GM12891 (cell line): ENCODE measurements around the gene HOXA13.

Experiments used
- DNase-seq: peaks from one replicate; pipeline ENCODE4 v3.0.0; 2011; ENCODE audit warnings: low spot score; ENCODE audit not compliant: insufficient read length
- FAIRE-seq: peaks from 2 replicates; lab custom pipeline; 2011; peaks lifted over from hg19 to GRCh38; lab: Jason Lieb, UNC
- PAX5 ChIP-seq: IDR thresholded peaks from 2 replicates; pipeline ENCODE4 v1.6.1; 2011; ENCODE audit warnings: low read length, moderate library complexity, mild to moderate bottlenecking; ENCODE audit not compliant: insufficient read depth, severe bottlenecking
- POLR2A ChIP-seq: IDR thresholded peaks from 2 replicates; pipeline ENCODE4 v1.6.1; 2011; ENCODE audit warnings: low read depth, low read length, control low read depth
- POLR2AphosphoS5 ChIP-seq: IDR thresholded peaks from 2 replicates; pipeline ENCODE4 v1.6.1; 2011; ENCODE audit warnings: low read depth, low read length, control low read depth
- POU2F2 ChIP-seq: IDR thresholded peaks from 2 replicates; pipeline ENCODE4 v1.6.1; 2011; ENCODE audit warnings: low read depth, mild to moderate bottlenecking, control low read depth, low read length, moderate library complexity
- SPI1 ChIP-seq: IDR thresholded peaks from 2 replicates; pipeline ENCODE4 v1.6.1; 2011; ENCODE audit warnings: low read depth, low read length, control low read depth
- TAF1 ChIP-seq: IDR thresholded peaks from 2 replicates; pipeline ENCODE4 v1.6.1; 2011; ENCODE audit warnings: low read depth, low read length, control low read depth

HOXA13 gene

GRCh38 chr7:27181795-27182275 lies 18.1 kb downstream of the HOXA13 start:
- no peak for FAIRE-seq

GRCh38 chr7:27180431-27181420 lies 19.2 kb downstream of the HOXA13 start:
- FAIRE-seq, result no peak
- DNase-seq, result no peak
- TF ChIP-seq POU2F2 (no peak), PAX5 (no peak), POLR2A (no peak), SPI1 (no peak), POLR2AphosphoS5 (no peak), TAF1 (no peak)

More at GRCh38 chr7:27181795-27182275, 18.1 kb downstream of the HOXA13 start:
- DNase-seq, result no peak
- TF ChIP-seq PAX5, result no peak
- no peak for TF ChIP-seq POLR2AphosphoS5
- no peak for TF ChIP-seq SPI1
- TF ChIP-seq POU2F2, result no peak
- no peak for TF ChIP-seq POLR2A
- TF ChIP-seq TAF1, result no peak

GRCh38 chr7:27179503-27180430 lies 20.1 kb downstream of the HOXA13 start:
- FAIRE-seq (no peak), DNase-seq (no peak)
- no peak for TF ChIP-seq TAF1
- TF ChIP-seq POU2F2, result no peak
- TF ChIP-seq POLR2A, result no peak
- no peak for TF ChIP-seq SPI1
- no peak for TF ChIP-seq PAX5
- TF ChIP-seq POLR2AphosphoS5, result no peak

DNA sequence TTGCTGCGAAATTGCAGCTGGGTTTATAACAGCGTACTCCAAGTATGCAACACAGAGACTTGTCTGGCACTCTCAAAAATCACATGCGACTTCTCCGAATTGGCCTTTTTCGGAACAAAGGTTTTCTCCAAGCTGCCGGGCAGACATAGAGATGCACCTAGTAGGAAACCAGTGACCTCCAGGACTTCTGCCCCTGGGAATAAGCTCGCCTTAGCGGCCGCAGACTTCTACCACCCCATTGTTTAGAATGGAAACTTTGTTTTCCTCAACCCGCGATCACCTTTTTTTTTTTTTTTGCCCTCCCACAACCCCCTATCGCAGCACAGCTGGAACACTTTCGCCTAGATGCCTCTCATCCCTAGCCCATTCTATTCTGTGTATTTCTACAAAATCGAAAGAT lies 20.9 kb downstream of the HOXA13 start:
- no peak for TF ChIP-seq PAX5
- TF ChIP-seq SPI1, result no peak
- no peak for TF ChIP-seq POLR2AphosphoS5
- TF ChIP-seq POLR2A, result no peak
- TF ChIP-seq POU2F2, result no peak
- TF ChIP-seq TAF1, result no peak
- DNase-seq (no peak), FAIRE-seq (no peak)

GRCh38 chr7:27178366-27178765 lies 21.5 kb downstream of the HOXA13 start:
- FAIRE-seq (no peak), DNase-seq (no peak)

DNA sequence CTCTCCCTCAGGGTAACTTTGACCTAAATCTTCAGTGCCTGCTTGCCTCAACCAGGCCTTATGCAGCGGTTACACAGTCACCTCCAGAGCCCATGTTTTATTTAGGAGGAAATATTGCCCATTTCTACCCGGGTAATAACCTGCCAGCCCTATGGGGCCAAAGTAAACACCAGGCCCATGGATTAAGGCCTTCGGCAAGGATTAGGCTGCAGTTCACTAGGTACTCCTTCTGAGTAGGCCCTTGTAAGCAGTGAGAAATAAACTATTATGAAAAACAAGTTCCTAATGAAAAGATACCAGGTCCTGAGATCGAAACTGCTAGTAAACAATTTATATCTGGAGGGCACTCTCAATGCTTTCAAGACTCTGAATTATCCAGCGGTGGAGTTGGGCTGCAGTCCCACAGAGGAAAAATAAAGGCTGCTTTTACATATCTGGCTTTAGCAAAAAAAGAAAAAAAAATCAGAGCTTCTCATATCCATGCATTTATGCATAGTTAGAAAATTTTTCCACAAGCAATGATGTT lies 22.0 kb downstream of the HOXA13 start:
- TF ChIP-seq POLR2AphosphoS5 (no peak), POU2F2 (no peak), PAX5 (no peak), POLR2A (no peak), SPI1 (no peak), TAF1 (no peak)
- DNase-seq (no peak), FAIRE-seq (no peak)

More at GRCh38 chr7:27178366-27178765, 21.5 kb downstream of the HOXA13 start:
- TF ChIP-seq POLR2A (no peak), TAF1 (no peak), SPI1 (no peak)

GRCh38 chr7:27176962-27177794 lies 22.7 kb downstream of the HOXA13 start:
- no peak for FAIRE-seq
- DNase-seq, result no peak
- no peak for TF ChIP-seq POLR2AphosphoS5
- TF ChIP-seq POLR2A, result no peak
- TF ChIP-seq POU2F2, result no peak
- no peak for TF ChIP-seq TAF1
- no peak for TF ChIP-seq PAX5
- no peak for TF ChIP-seq SPI1

GRCh38 chr7:27176524-27176845 lies 23.4 kb downstream of the HOXA13 start:
- no peak for TF ChIP-seq PAX5
- TF ChIP-seq POLR2AphosphoS5, result no peak
- TF ChIP-seq SPI1, result no peak
- TF ChIP-seq POU2F2, result no peak
- no peak for TF ChIP-seq POLR2A
- TF ChIP-seq TAF1, result no peak
- DNase-seq, result no peak
- no peak for FAIRE-seq
